ENCODE results near the gene SORBS2. TPM values are rescaled to one million over a fixed set of nuclear protein-coding genes. Genes with fewer than 3 reads are reported as not detected.

Gene SORBS2
- total RNA-seq, 1 experiment from 2014 or later: 8.4 TPM

DNA sequence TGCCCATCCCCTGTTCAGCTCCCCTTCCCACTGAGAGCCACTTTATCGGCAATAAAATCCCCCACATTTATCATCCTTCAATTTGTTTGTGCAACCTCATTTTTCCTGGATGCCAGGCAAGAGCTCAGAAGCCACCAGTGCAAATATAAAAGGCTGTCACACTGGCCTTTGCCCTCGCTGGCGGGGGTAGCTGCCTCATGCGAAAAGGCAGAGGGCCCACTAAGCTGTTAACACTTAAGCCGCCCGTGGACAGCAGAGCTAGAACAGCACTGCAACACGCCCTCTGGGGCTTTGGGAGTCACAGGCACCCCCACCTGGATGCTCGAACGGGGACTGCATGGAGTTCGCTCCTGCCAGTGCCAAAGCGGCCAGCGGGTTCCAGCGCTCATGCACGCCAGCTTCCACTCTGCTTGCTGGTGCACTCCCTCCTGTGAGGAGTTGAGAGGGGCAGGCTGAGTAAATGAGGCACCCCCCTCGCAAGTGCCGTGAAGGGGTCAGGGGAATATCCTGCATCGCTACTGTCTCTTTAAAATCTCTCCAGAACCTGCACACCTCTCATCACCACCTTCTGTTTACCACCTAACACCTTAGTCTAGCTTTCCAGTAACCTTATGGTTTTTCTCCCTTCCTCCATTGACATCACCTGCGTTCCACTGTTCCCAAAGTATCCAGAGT is 99.5 kb downstream of the SORBS2 start:
- Histone ChIP-seq H3K4me1 (ENCODE audit: control insufficient read depth, insufficient read depth, low read length) (no peaks in the 10 kb centered on the region), H3K27me3 (ENCODE audit: control insufficient read depth, insufficient read depth, low read length) (no peaks in the 10 kb centered on the region), H3K27ac (ENCODE audit: low read length) (no peak overlapping the region), H3K9me3 (ENCODE audit: control insufficient read depth, insufficient read depth, low read depth, low read length) (no peaks in the 10 kb centered on the region), H3K36me3 (ENCODE audit: control insufficient read depth, insufficient read depth, low read length) (no peaks in the 10 kb centered on the region), H3K4me3 (ENCODE audit: low read depth in 2 of 2, low read length in 2 of 2) (no peak overlapping the region)
- ATAC-seq (no peak), DNase-seq (ENCODE audit: low read depth, low spot score) (no peak)
- intact Hi-C loops (cut with micrococcal nuclease; ENCODE audit: unreplicated experiment) (no loop called here), in situ Hi-C loops (cut with HindIII; ENCODE audit: low pct_unique_long_range_greater_than_20kb, low sequenced_read_pairs) (no loop called here)
- TF ChIP-seq POLR2AphosphoS5 (IDR thresholded peaks at IDR 0.05; ENCODE audit: low read depth, low read length) (no peak), SIN3A (IDR thresholded peaks at IDR 0.05; ENCODE audit: borderline replicate concordance, insufficient read depth, low read depth, low read length) (no peak), TCF7L2 (IDR thresholded peaks at IDR 0.05; ENCODE audit: low read depth, low read length) (no peak)
- TF ChIP-seq, protein P1, sequence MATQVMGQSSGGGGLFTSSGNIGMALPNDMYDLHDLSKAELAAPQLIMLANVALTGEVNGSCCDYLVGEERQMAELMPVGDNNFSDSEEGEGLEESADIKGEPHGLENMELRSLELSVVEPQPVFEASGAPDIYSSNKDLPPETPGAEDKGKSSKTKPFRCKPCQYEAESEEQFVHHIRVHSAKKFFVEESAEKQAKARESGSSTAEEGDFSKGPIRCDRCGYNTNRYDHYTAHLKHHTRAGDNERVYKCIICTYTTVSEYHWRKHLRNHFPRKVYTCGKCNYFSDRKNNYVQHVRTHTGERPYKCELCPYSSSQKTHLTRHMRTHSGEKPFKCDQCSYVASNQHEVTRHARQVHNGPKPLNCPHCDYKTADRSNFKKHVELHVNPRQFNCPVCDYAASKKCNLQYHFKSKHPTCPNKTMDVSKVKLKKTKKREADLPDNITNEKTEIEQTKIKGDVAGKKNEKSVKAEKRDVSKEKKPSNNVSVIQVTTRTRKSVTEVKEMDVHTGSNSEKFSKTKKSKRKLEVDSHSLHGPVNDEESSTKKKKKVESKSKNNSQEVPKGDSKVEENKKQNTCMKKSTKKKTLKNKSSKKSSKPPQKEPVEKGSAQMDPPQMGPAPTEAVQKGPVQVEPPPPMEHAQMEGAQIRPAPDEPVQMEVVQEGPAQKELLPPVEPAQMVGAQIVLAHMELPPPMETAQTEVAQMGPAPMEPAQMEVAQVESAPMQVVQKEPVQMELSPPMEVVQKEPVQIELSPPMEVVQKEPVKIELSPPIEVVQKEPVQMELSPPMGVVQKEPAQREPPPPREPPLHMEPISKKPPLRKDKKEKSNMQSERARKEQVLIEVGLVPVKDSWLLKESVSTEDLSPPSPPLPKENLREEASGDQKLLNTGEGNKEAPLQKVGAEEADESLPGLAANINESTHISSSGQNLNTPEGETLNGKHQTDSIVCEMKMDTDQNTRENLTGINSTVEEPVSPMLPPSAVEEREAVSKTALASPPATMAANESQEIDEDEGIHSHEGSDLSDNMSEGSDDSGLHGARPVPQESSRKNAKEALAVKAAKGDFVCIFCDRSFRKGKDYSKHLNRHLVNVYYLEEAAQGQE (IDR thresholded peaks at IDR 0.05; ENCODE audit: insufficient read depth in 1 of 2, low read depth in 2 of 2, low read length in 1 of 2): no peak
- TF ChIP-seq, protein P2, sequence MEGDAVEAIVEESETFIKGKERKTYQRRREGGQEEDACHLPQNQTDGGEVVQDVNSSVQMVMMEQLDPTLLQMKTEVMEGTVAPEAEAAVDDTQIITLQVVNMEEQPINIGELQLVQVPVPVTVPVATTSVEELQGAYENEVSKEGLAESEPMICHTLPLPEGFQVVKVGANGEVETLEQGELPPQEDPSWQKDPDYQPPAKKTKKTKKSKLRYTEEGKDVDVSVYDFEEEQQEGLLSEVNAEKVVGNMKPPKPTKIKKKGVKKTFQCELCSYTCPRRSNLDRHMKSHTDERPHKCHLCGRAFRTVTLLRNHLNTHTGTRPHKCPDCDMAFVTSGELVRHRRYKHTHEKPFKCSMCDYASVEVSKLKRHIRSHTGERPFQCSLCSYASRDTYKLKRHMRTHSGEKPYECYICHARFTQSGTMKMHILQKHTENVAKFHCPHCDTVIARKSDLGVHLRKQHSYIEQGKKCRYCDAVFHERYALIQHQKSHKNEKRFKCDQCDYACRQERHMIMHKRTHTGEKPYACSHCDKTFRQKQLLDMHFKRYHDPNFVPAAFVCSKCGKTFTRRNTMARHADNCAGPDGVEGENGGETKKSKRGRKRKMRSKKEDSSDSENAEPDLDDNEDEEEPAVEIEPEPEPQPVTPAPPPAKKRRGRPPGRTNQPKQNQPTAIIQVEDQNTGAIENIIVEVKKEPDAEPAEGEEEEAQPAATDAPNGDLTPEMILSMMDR (IDR thresholded peaks at IDR 0.05): no peak
- no TSS peak for BruUV-seq (replicated peaks)
- CTCF ChIA-PET: no interaction called here
- POLR2A ChIA-PET: no interaction called here

DNA sequence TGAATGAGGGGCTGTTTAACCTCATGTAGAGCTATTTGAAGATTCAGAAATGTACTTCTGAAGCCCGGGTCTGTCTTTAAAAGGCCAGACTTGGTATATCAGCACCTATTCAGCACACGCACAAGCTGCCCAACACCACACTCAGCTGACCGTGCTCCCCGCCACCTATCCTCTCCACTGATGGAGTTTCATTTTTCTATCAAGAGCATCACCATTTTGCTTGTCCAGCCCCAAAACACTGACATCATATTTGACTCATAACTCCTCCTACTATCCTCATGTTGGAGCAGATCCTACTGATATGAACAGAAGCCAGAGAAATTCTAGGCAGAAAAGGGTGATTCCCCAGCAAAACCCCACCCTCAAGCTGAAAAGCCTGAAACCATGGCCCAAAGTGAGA is 100.3 kb downstream of the SORBS2 start:
- H3K27ac ChIP-seq (ENCODE audit: low read length): no peak overlapping the region
- no peaks in the 10 kb centered on the region for H3K9me3 ChIP-seq (ENCODE audit: control insufficient read depth, insufficient read depth, low read depth, low read length)
- no peaks in the 10 kb centered on the region for H3K27me3 ChIP-seq (ENCODE audit: control insufficient read depth, insufficient read depth, low read length)
- no TSS peak for BruUV-seq (replicated peaks)
- intact Hi-C loops (cut with micrococcal nuclease; ENCODE audit: unreplicated experiment) (no loop called here), in situ Hi-C loops (cut with HindIII; ENCODE audit: low pct_unique_long_range_greater_than_20kb, low sequenced_read_pairs) (no loop called here)
- H3K4me3 ChIP-seq (ENCODE audit: low read depth in 2 of 2, low read length in 2 of 2): no peak overlapping the region
- DNase-seq (ENCODE audit: low read depth, low spot score) (no peak), ATAC-seq (no peak)
- TF ChIP-seq POLR2AphosphoS5 (IDR thresholded peaks at IDR 0.05; ENCODE audit: low read depth, low read length) (no peak), TCF7L2 (IDR thresholded peaks at IDR 0.05; ENCODE audit: low read depth, low read length) (no peak), SIN3A (IDR thresholded peaks at IDR 0.05; ENCODE audit: borderline replicate concordance, insufficient read depth, low read depth, low read length) (no peak)
- TF ChIP-seq, protein P2 (IDR thresholded peaks at IDR 0.05): no peak
- TF ChIP-seq, protein P1 (IDR thresholded peaks at IDR 0.05; ENCODE audit: insufficient read depth in 1 of 2, low read depth in 2 of 2, low read length in 1 of 2): no peak
- no peaks in the 10 kb centered on the region for H3K4me1 ChIP-seq (ENCODE audit: control insufficient read depth, insufficient read depth, low read length)
- H3K36me3 ChIP-seq (ENCODE audit: control insufficient read depth, insufficient read depth, low read length): no peaks in the 10 kb centered on the region
- ChIA-PET POLR2A (no interaction called here), CTCF (no interaction called here)
